Measurements from ENCODE around the gene EMILIN2. TPM values are rescaled to one million over a fixed set of nuclear protein-coding genes. Genes with fewer than 3 reads are reported as not detected.

The EMILIN2 gene
- total and polyA plus RNA-seq, 2 donors (not counting 3 experiments of a cell fraction or from before 2014, with no cell fraction given) = 9.4 to 13.4 TPM

DNA sequence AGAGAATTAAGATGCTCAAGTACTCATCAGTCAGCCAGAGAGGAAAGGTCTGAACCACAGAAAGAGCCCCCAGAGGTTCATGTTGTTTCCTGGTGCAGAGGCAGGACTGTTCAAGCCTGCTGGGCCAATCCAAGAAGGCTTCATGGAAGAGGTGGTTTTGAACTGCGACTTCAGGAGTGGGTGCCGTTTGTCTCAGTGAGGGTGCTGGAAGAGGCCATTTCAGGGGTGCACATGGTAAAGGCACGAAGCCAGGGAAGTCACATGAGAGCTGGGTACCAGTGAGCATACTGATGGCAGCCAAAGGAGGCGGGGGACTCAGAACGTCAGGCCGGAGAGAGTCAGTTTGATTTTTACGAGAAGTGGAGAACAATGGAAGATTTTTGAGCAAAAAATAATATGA, 55.5 kb downstream of the EMILIN2 start:
- Histone ChIP-seq H3K4me3 (replicated peaks in 1 of 3; ENCODE audit: insufficient read depth in 1 of 3, low read depth in 1 of 3, low read length in 3 of 3) (no peak overlapping the region), H4K20me1 (replicated peaks; ENCODE audit: control insufficient read depth, extremely low read depth, insufficient read depth, low read length) (no peaks in the 10 kb centered on the region), H3K79me2 (ENCODE audit: control insufficient read depth, insufficient read depth, low read length) (no peaks in the 10 kb centered on the region), H3K27ac (ENCODE audit: insufficient read depth, low read depth, low read length) (no peak overlapping the region), H2AFZ (ENCODE audit: low read depth, low read length) (no peak overlapping the region), H3K9ac (replicated peaks; ENCODE audit: extremely low read depth, insufficient read depth, low read length) (no peak overlapping the region), H3K4me2 (ENCODE audit: insufficient read depth, low read length) (no peak overlapping the region), H3K4me1 (ENCODE audit: control insufficient read depth, extremely low read depth, insufficient read depth, low read length) (peaks cover 10% of the 10 kb centered on the region), H3K9me3 (replicated peaks; ENCODE audit: control insufficient read depth, insufficient read depth, low read length) (no peaks in the 10 kb centered on the region), H3K36me3 (ENCODE audit: control insufficient read depth in 2 of 2, extremely low read depth in 1 of 2, insufficient read depth in 2 of 2, low read length in 2 of 2) (no peaks in the 10 kb centered on the region), H3K27me3 (ENCODE audit: control insufficient read depth in 2 of 2, insufficient read depth in 2 of 2, low read length in 2 of 2) (no peaks in the 10 kb centered on the region), H3K9me1 (replicated peaks; ENCODE audit: control insufficient read depth, extremely low read depth, insufficient read depth, low read length) (no peaks in the 10 kb centered on the region)
- POLR2A ChIA-PET = no interaction called here
- intact Hi-C loops (cut with micrococcal nuclease) (loop anchor here (5.0 to 10.0 kb wide), 2 partner anchors 135 to 248 kb away; partner anchors contain the start of gene SMCHD1), dilution Hi-C loops (cut with MboI; ENCODE audit: extremely low pct_ligation_motif_present, low sequenced_read_pairs) (no loop called here)
- FAIRE-seq (no peak), DNase-seq (ENCODE audit: low read depth, low spot score) (no peak)
- TF ChIP-seq FOS (IDR thresholded peaks at IDR 0.05; ENCODE audit: borderline replicate concordance, insufficient read depth, low read length) (no peak), JUN (IDR thresholded peaks at IDR 0.05; ENCODE audit: borderline replicate concordance, insufficient read depth, insufficient read length, low read depth) (no peak), POLR2A (IDR thresholded peaks at IDR 0.05; ENCODE audit: low read depth, low read length) (no peak), GATA2 (IDR thresholded peaks at IDR 0.05; ENCODE audit: insufficient read depth, insufficient read length, low read depth, low read length) (no peak), POLR2AphosphoS5 (IDR thresholded peaks at IDR 0.05; ENCODE audit: insufficient read depth, low read depth, low read length) (no peak)
- TF ChIP-seq, protein P1, sequence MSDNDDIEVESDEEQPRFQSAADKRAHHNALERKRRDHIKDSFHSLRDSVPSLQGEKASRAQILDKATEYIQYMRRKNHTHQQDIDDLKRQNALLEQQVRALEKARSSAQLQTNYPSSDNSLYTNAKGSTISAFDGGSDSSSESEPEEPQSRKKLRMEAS (IDR thresholded peaks at IDR 0.05; ENCODE audit: insufficient read depth, insufficient read length) = no peak
- CTCF ChIA-PET = interaction anchor here (0.6 to 1.3 kb wide), 5 partner anchors 11 to 336 kb away, joined by 3 to 5 read pairs (median 3); no protein-coding TSS in a partner anchor
- BruUV-seq (replicated peaks) = no TSS peak

DNA sequence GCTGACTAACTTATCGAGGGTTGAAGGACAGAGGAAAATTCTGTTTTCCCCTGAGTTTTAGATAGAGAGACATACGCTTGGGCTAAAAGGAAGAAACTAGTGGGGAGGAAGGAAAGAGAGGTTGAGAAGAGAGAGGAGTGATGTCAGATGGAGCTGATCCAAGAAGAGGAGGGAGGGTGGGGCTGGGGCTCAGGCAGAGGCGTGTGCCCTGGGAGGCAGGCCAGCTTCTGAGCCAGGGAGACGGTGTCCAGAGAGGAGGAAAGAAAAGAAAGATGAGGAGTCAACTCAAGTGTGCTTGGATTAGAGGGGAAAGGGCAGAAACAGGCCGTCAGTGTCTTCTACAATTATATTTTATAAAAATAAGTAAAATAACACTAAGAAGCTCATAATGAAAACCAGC, 56.2 kb downstream of the EMILIN2 start:
- Histone ChIP-seq H3K4me3 (replicated peaks in 1 of 3; ENCODE audit: insufficient read depth in 1 of 3, low read depth in 1 of 3, low read length in 3 of 3) (no peak overlapping the region), H3K27me3 (ENCODE audit: control insufficient read depth in 2 of 2, insufficient read depth in 2 of 2, low read length in 2 of 2) (no peaks in the 10 kb centered on the region), H3K36me3 (ENCODE audit: control insufficient read depth in 2 of 2, extremely low read depth in 1 of 2, insufficient read depth in 2 of 2, low read length in 2 of 2) (no peaks in the 10 kb centered on the region), H4K20me1 (replicated peaks; ENCODE audit: control insufficient read depth, extremely low read depth, insufficient read depth, low read length) (no peaks in the 10 kb centered on the region), H3K9me3 (replicated peaks; ENCODE audit: control insufficient read depth, insufficient read depth, low read length) (no peaks in the 10 kb centered on the region), H3K4me2 (ENCODE audit: insufficient read depth, low read length) (no peak overlapping the region), H3K9ac (replicated peaks; ENCODE audit: extremely low read depth, insufficient read depth, low read length) (no peak overlapping the region), H3K79me2 (ENCODE audit: control insufficient read depth, insufficient read depth, low read length) (no peaks in the 10 kb centered on the region), H2AFZ (ENCODE audit: low read depth, low read length) (no peak overlapping the region), H3K4me1 (ENCODE audit: control insufficient read depth, extremely low read depth, insufficient read depth, low read length) (peaks cover 13% of the 10 kb centered on the region), H3K9me1 (replicated peaks; ENCODE audit: control insufficient read depth, extremely low read depth, insufficient read depth, low read length) (no peaks in the 10 kb centered on the region), H3K27ac (ENCODE audit: insufficient read depth, low read depth, low read length) (no peak overlapping the region)
- intact Hi-C loops (cut with micrococcal nuclease) (loop anchor here (5.0 to 10.0 kb wide), 2 partner anchors 136 to 248 kb away; partner anchors contain the start of gene SMCHD1), dilution Hi-C loops (cut with MboI; ENCODE audit: extremely low pct_ligation_motif_present, low sequenced_read_pairs) (no loop called here)
- FAIRE-seq (peak; percentile 75), DNase-seq (ENCODE audit: low read depth, low spot score) (peak; percentile 19)
- BruUV-seq (replicated peaks) = no TSS peak
- POLR2A ChIA-PET = no interaction called here
- CTCF ChIA-PET = interaction anchor here (0.6 to 1.3 kb wide), 7 partner anchors 12 to 336 kb away, joined by 3 to 5 read pairs (median 3); no protein-coding TSS in a partner anchor
- TF ChIP-seq POLR2AphosphoS5 (IDR thresholded peaks at IDR 0.05; ENCODE audit: insufficient read depth, low read depth, low read length) = no peak
